SK-N-SH (cell line): ENCODE data around the gene CCDC34.

Experiments
- CTCF ChIP-seq: fragments of 200-600 bp; sonication (generic); IDR thresholded peaks from 2 replicates; pipeline ENCODE4 v1.6.1; 2017; ENCODE audit warnings: antibody characterized with exemption, mild to moderate bottlenecking, moderate library complexity
- FOXM1 ChIP-seq: IDR thresholded peaks from 2 replicates; pipeline ENCODE4 v1.4.0; 2012; ENCODE audit warnings: low read depth, mild to moderate bottlenecking
- GABPA ChIP-seq: IDR thresholded peaks from 2 replicates; pipeline ENCODE4 v1.4.0; 2012; ENCODE audit warnings: low read depth, mild to moderate bottlenecking
- MAX ChIP-seq: IDR thresholded peaks from 2 replicates; pipeline ENCODE4 v1.4.0; 2012; ENCODE audit warnings: low read depth
- MEF2A ChIP-seq: IDR thresholded peaks from 2 replicates; pipeline ENCODE4 v1.4.0; 2012; ENCODE audit warnings: low read depth, borderline replicate concordance
- POLR2AphosphoS5 ChIP-seq: IDR thresholded peaks from 2 replicates; pipeline ENCODE4 v1.6.1; 2012; ENCODE audit warnings: low read depth, low read length
- REST ChIP-seq: IDR thresholded peaks from 2 replicates; pipeline ENCODE4 v1.6.1; 2012; ENCODE audit warnings: mild to moderate bottlenecking, low read depth, low read length, moderate library complexity
- TCF12 ChIP-seq: IDR thresholded peaks from 2 replicates; pipeline ENCODE4 v1.4.0; 2012
- TF ChIP-seq, protein P1 (sequence below): IDR thresholded peaks from 2 replicates; pipeline ENCODE4 v1.4.0; 2012; ENCODE audit warnings: low read depth, borderline replicate concordance
- TF ChIP-seq, protein P2 (sequence below): IDR thresholded peaks from 2 replicates; pipeline ENCODE4; 2012

DNA sequence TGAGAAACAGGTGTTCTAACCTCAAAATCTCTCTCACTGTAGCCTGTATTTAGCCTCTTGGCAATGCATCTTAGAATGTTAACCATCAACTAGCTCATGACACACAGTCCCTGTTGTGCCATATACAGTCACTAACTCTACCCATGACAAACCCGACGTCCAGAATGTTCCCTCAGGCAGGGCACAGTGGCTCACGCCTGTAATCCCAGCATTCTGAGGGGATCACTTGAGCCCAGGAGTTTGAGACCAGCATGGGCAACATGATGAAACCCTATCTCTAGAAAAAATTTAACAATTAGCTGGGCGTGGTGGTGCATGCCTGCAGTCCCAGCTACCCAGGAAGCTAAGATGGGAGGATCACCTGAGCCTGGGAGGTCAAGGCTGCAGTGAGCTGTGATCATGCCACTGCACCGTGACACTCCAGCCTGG, 18.2 kb upstream of the CCDC34 start:
- TF ChIP-seq, protein P1, sequence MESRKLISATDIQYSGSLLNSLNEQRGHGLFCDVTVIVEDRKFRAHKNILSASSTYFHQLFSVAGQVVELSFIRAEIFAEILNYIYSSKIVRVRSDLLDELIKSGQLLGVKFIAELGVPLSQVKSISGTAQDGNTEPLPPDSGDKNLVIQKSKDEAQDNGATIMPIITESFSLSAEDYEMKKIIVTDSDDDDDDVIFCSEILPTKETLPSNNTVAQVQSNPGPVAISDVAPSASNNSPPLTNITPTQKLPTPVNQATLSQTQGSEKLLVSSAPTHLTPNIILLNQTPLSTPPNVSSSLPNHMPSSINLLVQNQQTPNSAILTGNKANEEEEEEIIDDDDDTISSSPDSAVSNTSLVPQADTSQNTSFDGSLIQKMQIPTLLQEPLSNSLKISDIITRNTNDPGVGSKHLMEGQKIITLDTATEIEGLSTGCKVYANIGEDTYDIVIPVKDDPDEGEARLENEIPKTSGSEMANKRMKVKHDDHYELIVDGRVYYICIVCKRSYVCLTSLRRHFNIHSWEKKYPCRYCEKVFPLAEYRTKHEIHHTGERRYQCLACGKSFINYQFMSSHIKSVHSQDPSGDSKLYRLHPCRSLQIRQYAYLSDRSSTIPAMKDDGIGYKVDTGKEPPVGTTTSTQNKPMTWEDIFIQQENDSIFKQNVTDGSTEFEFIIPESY = no peak
- TF ChIP-seq GABPA = no peak
- no peak for TF ChIP-seq POLR2AphosphoS5
- no peak for TF ChIP-seq CTCF
- no peak for TF ChIP-seq MAX
- TF ChIP-seq TCF12 = no peak
- TF ChIP-seq FOXM1 = no peak
- no peak for TF ChIP-seq REST
- TF ChIP-seq, protein P2, sequence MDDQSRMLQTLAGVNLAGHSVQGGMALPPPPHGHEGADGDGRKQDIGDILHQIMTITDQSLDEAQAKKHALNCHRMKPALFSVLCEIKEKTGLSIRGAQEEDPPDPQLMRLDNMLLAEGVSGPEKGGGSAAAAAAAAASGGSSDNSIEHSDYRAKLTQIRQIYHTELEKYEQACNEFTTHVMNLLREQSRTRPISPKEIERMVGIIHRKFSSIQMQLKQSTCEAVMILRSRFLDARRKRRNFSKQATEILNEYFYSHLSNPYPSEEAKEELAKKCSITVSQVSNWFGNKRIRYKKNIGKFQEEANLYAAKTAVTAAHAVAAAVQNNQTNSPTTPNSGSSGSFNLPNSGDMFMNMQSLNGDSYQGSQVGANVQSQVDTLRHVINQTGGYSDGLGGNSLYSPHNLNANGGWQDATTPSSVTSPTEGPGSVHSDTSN = no peak
- TF ChIP-seq MEF2A = no peak
